GM12873 (cell line): ENCODE results near the gene GJD2.

Source experiments
- TF ChIP-seq, protein P1 (sequence below): IDR thresholded peaks from 2 replicates; pipeline ENCODE4 v1.5.1; 2012; ENCODE audit warnings: low read depth, mild to moderate bottlenecking, moderate library complexity, low read length, control low read depth; ENCODE audit not compliant: insufficient read depth; ENCODE audit errors: missing control alignments

GJD2 gene

GRCh38 chr15:34719695-34720094, 35.1 kb downstream of the GJD2 start:
- TF ChIP-seq, protein P1, sequence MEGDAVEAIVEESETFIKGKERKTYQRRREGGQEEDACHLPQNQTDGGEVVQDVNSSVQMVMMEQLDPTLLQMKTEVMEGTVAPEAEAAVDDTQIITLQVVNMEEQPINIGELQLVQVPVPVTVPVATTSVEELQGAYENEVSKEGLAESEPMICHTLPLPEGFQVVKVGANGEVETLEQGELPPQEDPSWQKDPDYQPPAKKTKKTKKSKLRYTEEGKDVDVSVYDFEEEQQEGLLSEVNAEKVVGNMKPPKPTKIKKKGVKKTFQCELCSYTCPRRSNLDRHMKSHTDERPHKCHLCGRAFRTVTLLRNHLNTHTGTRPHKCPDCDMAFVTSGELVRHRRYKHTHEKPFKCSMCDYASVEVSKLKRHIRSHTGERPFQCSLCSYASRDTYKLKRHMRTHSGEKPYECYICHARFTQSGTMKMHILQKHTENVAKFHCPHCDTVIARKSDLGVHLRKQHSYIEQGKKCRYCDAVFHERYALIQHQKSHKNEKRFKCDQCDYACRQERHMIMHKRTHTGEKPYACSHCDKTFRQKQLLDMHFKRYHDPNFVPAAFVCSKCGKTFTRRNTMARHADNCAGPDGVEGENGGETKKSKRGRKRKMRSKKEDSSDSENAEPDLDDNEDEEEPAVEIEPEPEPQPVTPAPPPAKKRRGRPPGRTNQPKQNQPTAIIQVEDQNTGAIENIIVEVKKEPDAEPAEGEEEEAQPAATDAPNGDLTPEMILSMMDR, result no peak

GRCh38 chr15:34718681-34719665, 35.8 kb downstream of the GJD2 start:
- TF ChIP-seq, protein P1, result no peak

DNA sequence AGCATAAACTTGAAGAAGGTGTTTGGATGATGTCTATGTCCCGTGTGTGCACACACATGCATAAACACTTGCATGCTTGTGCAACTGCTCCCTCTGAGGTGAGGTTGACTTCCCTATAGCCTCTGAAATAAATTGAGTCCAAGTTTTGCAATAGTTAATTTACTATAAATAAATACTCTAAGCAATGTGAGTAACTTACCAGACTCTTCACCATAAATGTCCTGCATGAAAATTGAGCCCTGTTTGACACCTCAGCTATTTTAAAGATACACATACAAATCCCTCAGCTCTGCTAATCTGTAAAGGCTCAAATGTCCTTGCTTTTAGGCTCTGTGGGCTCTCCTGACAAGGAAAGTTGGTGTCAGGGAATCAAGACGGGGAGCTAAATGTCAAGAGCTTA, 37.1 kb downstream of the GJD2 start:
- TF ChIP-seq, protein P1, result no peak

GRCh38 chr15:34716111-34716510, 38.7 kb downstream of the GJD2 start:
- TF ChIP-seq, protein P1, result no peak

DNA sequence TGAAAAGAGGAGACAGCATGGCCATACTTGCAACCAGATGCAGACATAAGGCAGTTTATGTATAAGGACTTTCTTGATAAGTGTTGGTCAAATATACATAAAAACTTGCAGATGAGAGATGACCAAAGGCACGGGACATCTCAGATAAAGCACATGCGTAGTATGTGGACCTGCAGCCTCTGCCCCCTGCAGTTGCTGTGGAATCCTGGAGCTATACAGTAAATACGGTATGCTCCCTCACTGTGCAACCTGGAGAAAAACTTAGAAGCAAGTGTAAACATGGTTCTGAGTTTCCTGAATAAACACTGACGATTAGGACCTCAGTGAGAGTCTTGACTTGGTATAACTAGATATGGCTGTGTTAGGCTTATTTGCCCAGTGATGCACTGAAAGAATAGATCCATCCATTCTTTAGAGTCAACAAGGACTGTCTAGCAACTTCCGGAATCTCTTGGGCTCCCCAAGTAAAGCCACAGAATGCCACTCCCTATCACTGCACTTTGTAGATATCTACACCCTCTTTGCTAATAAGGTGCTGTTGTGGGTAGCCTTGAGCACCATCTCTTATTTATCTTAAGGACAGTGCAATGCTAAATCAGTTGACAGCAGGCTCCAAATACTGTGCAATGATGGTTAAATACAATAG, 40.2 kb downstream of the GJD2 start:
- TF ChIP-seq, protein P1, result no peak

GRCh38 chr15:34713635-34714034, 41.2 kb downstream of the GJD2 start:
- TF ChIP-seq, protein P1, result no peak

GRCh38 chr15:34709866-34710265, 44.9 kb downstream of the GJD2 start:
- TF ChIP-seq, protein P1, result no peak
